ENCODE data around the gene ATP5PO.
"Not testable (repeated sequence)": the region's sequence is repeated elsewhere in the genome, so short reads cannot be mapped to it uniquely, and the experiment has no call there.

The ATP5PO gene

GRCh38 chr21:33865996-33866575, 49.5 kb downstream of the ATP5PO start:
- no peak for DNase-seq

GRCh38 chr21:33865176-33865575, 50.4 kb downstream of the ATP5PO start:
- no peak for DNase-seq

- DNase-seq, result no peak
Measured at GRCh38 chr21:33864150-33864549, 51.5 kb downstream of the ATP5PO start.

GRCh38 chr21:33863191-33863590, 52.4 kb downstream of the ATP5PO start:
- not testable (repeated sequence) for DNase-seq

GRCh38 chr21:33861125-33861524, 54.5 kb downstream of the ATP5PO start:
- DNase-seq, result no peak

GRCh38 chr21:33860332-33860879, 55.2 kb downstream of the ATP5PO start:
- DNase-seq, result no peak

GRCh38 chr21:33859373-33860102, 56.1 kb downstream of the ATP5PO start:
- DNase-seq, result no peak

- DNase-seq, result no peak
Measured at GRCh38 chr21:33858667-33859372, 56.8 kb downstream of the ATP5PO start.

- DNase-seq, result no peak
Measured at GRCh38 chr21:33857846-33858666, 57.5 kb downstream of the ATP5PO start.

GRCh38 chr21:33856893-33857527, 58.6 kb downstream of the ATP5PO start:
- DNase-seq, result no peak

GRCh38 chr21:33855190-33855589, 60.4 kb downstream of the ATP5PO start:
- DNase-seq, result no peak

GRCh38 chr21:33854604-33855003, 61.0 kb downstream of the ATP5PO start:
- DNase-seq, result no peak

Measured in NCI-H2107 (cell line).